ENCODE measurements around the gene ARHGAP18.

GRCh38 chr6:129733290-129733689 is 23.3 kb upstream of the ARHGAP18 start:
- TF ChIP-seq, protein P1, sequence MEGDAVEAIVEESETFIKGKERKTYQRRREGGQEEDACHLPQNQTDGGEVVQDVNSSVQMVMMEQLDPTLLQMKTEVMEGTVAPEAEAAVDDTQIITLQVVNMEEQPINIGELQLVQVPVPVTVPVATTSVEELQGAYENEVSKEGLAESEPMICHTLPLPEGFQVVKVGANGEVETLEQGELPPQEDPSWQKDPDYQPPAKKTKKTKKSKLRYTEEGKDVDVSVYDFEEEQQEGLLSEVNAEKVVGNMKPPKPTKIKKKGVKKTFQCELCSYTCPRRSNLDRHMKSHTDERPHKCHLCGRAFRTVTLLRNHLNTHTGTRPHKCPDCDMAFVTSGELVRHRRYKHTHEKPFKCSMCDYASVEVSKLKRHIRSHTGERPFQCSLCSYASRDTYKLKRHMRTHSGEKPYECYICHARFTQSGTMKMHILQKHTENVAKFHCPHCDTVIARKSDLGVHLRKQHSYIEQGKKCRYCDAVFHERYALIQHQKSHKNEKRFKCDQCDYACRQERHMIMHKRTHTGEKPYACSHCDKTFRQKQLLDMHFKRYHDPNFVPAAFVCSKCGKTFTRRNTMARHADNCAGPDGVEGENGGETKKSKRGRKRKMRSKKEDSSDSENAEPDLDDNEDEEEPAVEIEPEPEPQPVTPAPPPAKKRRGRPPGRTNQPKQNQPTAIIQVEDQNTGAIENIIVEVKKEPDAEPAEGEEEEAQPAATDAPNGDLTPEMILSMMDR (CRISPR knock-in tag; IDR thresholded peaks at IDR 0.05): peak; percentile 63
- TF ChIP-seq PRDM15 (CRISPR knock-in tag; IDR thresholded peaks at IDR 0.05) (no peak), SMAD1 (CRISPR knock-in tag; IDR thresholded peaks at IDR 0.05; ENCODE audit: borderline replicate concordance, low read depth) (no peak), EHMT2 (IDR thresholded peaks at IDR 0.05; ENCODE audit: borderline replicate concordance, low read depth, low read length) (no peak), HDAC2 (CRISPR knock-in tag; IDR thresholded peaks at IDR 0.05) (no peak), NFYB (CRISPR knock-in tag; IDR thresholded peaks at IDR 0.05) (no peak), HNRNPK (IDR thresholded peaks at IDR 0.05; ENCODE audit: low read depth, low read length, poor library complexity, severe bottlenecking) (no peak)
